Spleen (tissue), 11 donors: ENCODE measurements around the gene CABCOCO1. TPM values are rescaled to one million over a fixed set of nuclear protein-coding genes. Genes with fewer than 3 reads are reported as not detected.
A peak's percentile ranks its signal among the peaks of the same experiment; 100 is the strongest.

Source experiments
- DNase-seq: peaks from one replicate; pipeline ENCODE4 v3.0.0-alpha.2; 2020
- H3K27ac ChIP-seq, 8 donors: fragments of 200-600 bp; sonication (generic) in 7 of 8; 1 replicate in 4 of 8; 2 replicates in 4 of 8; pipeline versions ENCODE4 v1.5.0 to v1.8.0; 2016 to 2021; ENCODE audit warnings: inconsistent platforms in 4 of 8, mild to moderate bottlenecking in 4 of 8, moderate library complexity in 1 of 8
- H3K27me3 ChIP-seq, 7 donors: fragments of 200-600 bp; sonication (generic) in 6 of 7; replicated peaks in 1 of 7; 1 replicate in 4 of 7; 2 replicates in 3 of 7; pipeline versions ENCODE4 v1.5.0 to v1.8.0; 2016 to 2021; ENCODE audit warnings: inconsistent platforms in 3 of 7, mild to moderate bottlenecking in 1 of 7
- H3K36me3 ChIP-seq, 6 donors: fragments of 200-600 bp; sonication (generic) in 5 of 6; 1 replicate in 4 of 6; 2 replicates in 2 of 6; pipeline versions ENCODE4 v1.5.0 to v1.8.0; 2016 to 2021; ENCODE audit warnings: inconsistent platforms in 2 of 6
- H3K4me1 ChIP-seq, 6 donors: fragments of 200-600 bp; sonication (generic) in 5 of 6; 1 replicate in 3 of 6; 2 replicates in 3 of 6; pipeline versions ENCODE4 v1.5.0 to v1.8.0; 2016 to 2021; ENCODE audit warnings: inconsistent platforms in 3 of 6
- H3K4me3 ChIP-seq, 8 donors: fragments of 200-600 bp; sonication (generic) in 7 of 8; 1 replicate in 4 of 8; 2 replicates in 4 of 8; pipeline versions ENCODE4 v1.5.0 to v1.8.0; 2016 to 2021; ENCODE audit warnings: inconsistent platforms in 4 of 8, mild to moderate bottlenecking in 4 of 8, moderate library complexity in 2 of 8
- H3K9me3 ChIP-seq, 8 donors: fragments of 200-600 bp; sonication (generic) in 7 of 8; 1 replicate in 4 of 8; 2 replicates in 4 of 8; pipeline versions ENCODE4 v1.5.0 to v1.8.0; 2016 to 2021; ENCODE audit warnings: inconsistent platforms in 4 of 8
- CTCF ChIP-seq, 11 experiments: fragments of 200-600 bp in 7 of 11; fragments of 450-650 bp in 4 of 11; sonication (generic) in 4 of 11; IDR thresholded peaks in 8 of 11; conservative IDR thresholded peaks in 3 of 11; 1 replicate in 7 of 11; 2 replicates in 4 of 11; pipeline versions ENCODE4 v1.4.0 to v1.8.0; 2016 to 2021; ENCODE audit warnings: antibody characterized with exemption in 11 of 11, inconsistent platforms in 4 of 11, mild to moderate bottlenecking in 1 of 11
- POLR2A ChIP-seq, 3 donors: fragments of 450-650 bp; IDR thresholded peaks; one replicate each; pipeline ENCODE4 v1.5.1; 2017; ENCODE audit warnings: antibody characterized with exemption in 3 of 3, mild to moderate bottlenecking in 1 of 3
- POLR2AphosphoS5 ChIP-seq, 3 donors: sonication (generic); formaldehyde crosslinking; IDR thresholded peaks; one replicate each; pipeline ENCODE4 v1.5.1; 2017; ENCODE audit warnings: antibody characterized with exemption in 3 of 3
- WGBS, 5 donors: extraction: QIAGEN DNeasy Blood & Tissue Kit in 3 of 5; methylation state at CpG; one replicate each; pipeline versions ENCODE4 v1.1.5 to v1.1.7; 2013 to 2018; 5-methylcytosine and 5-hydroxymethylcytosine counted together
- intact Hi-C: fragments of 100-400 bp; cut with DNase I; formaldehyde crosslinking; loops from one replicate; pipeline ENCODE4 v1.15.0; 2023; ENCODE audit warnings: low total_unique reads
- polyA plus RNA-seq, 3 donors: library from polyadenylated mRNA; stranded (reverse); fragments of 200-250 nt; gene quantifications; one replicate each; pipeline ENCODE4 v1.2.1, GENCODE V29; 2013
- total RNA-seq, 7 donors: library from RNA; depleted of rRNA in 3 of 7; stranded (reverse); fragments of >200 nt in 3 of 7; fragmentation: NEBNext Ultra II Directional in 4 of 7; extraction: Animal tissue kit (Norgen Biotek cat#: 25700) in 4 of 7; gene quantifications; one replicate each; pipeline versions ENCODE4 v1.1.0 to v1.2.1, GENCODE V29; 2016 to 2021
- donor health status: healthy with polysubstance abuse.
- donor health status: DM: no; HTN: no; CAD: no; lungs with moderate emphysema.
- donor health status: DM: no; HTN: no; CAD: no.
- donor health status: Bipolar disorder and iron deficiency.
- donor health status: healthy.
- donor health status: DM: no; HTN: no; CAD: no.
- donor health status: DM: yes; HTN: yes; CAD: no.

CABCOCO1 gene
- total and polyA plus RNA-seq, 10 donors, result 0.06 to 1.0 (median 0.48) TPM; not detected in 4

GRCh38 chr10:61785473-61786105 lies 122.9 kb downstream of the CABCOCO1 start:
- 78 to 94% (median 82%) methylated on average over 3 of the region's 3 CpGs for WGBS, 5 donors
- no peaks in the 10 kb centered on the region for H3K9me3 ChIP-seq
- H3K27me3 ChIP-seq, result no peaks in the 10 kb centered on the region
- peaks cover 0 to 10% (median 6%) of the 10 kb centered on the region in 6 donors for H3K4me1 ChIP-seq
- H3K36me3 ChIP-seq, result no peaks in the 10 kb centered on the region
- TF ChIP-seq CTCF (IDR thresholded peaks at IDR 0.05 in 8 of 11, conservative IDR thresholded peaks at IDR 0.05 in 3 of 11) (no peak), POLR2AphosphoS5 (IDR thresholded peaks at IDR 0.05) (no peak), POLR2A (IDR thresholded peaks at IDR 0.05) (no peak)
- H3K4me3 ChIP-seq, result no peak overlapping the region
- DNase-seq, result no peak
- intact Hi-C loops, result no loop called here
- no peak overlapping the region for H3K27ac ChIP-seq

- Histone ChIP-seq H3K4me3 (peak overlapping the region in 1 of 8 donors; percentile 2), H3K4me1 (peaks cover 0 to 10% (median 6%) of the 10 kb centered on the region in 6 donors), H3K27ac (peak overlapping the region in 2 of 8 donors; percentile 33 to 37), H3K27me3 (no peaks in the 10 kb centered on the region), H3K36me3 (no peaks in the 10 kb centered on the region), H3K9me3 (no peaks in the 10 kb centered on the region)
- no peak for DNase-seq
- 24 to 35% (median 28%) methylated on average over 4 of the region's 4 CpGs for WGBS, 5 donors
- intact Hi-C loops, result no loop called here
- TF ChIP-seq POLR2AphosphoS5 (IDR thresholded peaks at IDR 0.05) (no peak), CTCF (IDR thresholded peaks at IDR 0.05 in 8 of 11, conservative IDR thresholded peaks at IDR 0.05 in 3 of 11) (no peak), POLR2A (IDR thresholded peaks at IDR 0.05) (no peak)
These were observed 124.0 kb downstream of the CABCOCO1 start for GRCh38 chr10:61786728-61787127.

- TF ChIP-seq POLR2AphosphoS5 (IDR thresholded peaks at IDR 0.05) (no peak), CTCF (IDR thresholded peaks at IDR 0.05 in 8 of 11, conservative IDR thresholded peaks at IDR 0.05 in 3 of 11) (no peak), POLR2A (IDR thresholded peaks at IDR 0.05) (no peak)
- H3K9me3 ChIP-seq, result no peaks in the 10 kb centered on the region
- H3K4me1 ChIP-seq, result peaks cover 0 to 10% (median 6%) of the 10 kb centered on the region in 6 donors
- no peak overlapping the region for H3K27ac ChIP-seq
- WGBS, 5 donors, result 51 to 79% (median 65%) methylated on average over 3 of the region's 3 CpGs
- H3K27me3 ChIP-seq, result no peaks in the 10 kb centered on the region
- no peaks in the 10 kb centered on the region for H3K36me3 ChIP-seq
- H3K4me3 ChIP-seq, result no peak overlapping the region
- intact Hi-C loops, result no loop called here
- no peak for DNase-seq
These were observed 124.4 kb downstream of the CABCOCO1 start for GRCh38 chr10:61787170-61787569.

GRCh38 chr10:61789031-61789430 lies 126.3 kb downstream of the CABCOCO1 start:
- intact Hi-C loops, result no loop called here
- Histone ChIP-seq H3K27me3 (no peaks in the 10 kb centered on the region), H3K27ac (no peak overlapping the region), H3K36me3 (no peaks in the 10 kb centered on the region), H3K9me3 (no peaks in the 10 kb centered on the region), H3K4me3 (no peak overlapping the region), H3K4me1 (peaks cover 0 to 10% (median 6%) of the 10 kb centered on the region in 6 donors)
- WGBS, 5 donors, result 75 to 91% (median 88%) methylated on average over 1 of the region's 1 CpG
- TF ChIP-seq POLR2A (IDR thresholded peaks at IDR 0.05) (no peak), CTCF (IDR thresholded peaks at IDR 0.05 in 8 of 11, conservative IDR thresholded peaks at IDR 0.05 in 3 of 11) (no peak), POLR2AphosphoS5 (IDR thresholded peaks at IDR 0.05) (no peak)
- no peak for DNase-seq
